Erythroblast (primary cell): ENCODE measurements around the gene DPYSL5.

Experiments used
- DNase-seq, 2 experiments: peaks; one replicate each; lab custom pipeline; 2025; lab: John Stamatoyannopoulos, UW
- GATA1 ChIP-seq: IDR thresholded peaks from 2 replicates; pipeline ENCODE4 v1.6.1; 2011; ENCODE audit warnings: low read depth, mild to moderate bottlenecking, control low read depth, low read length, moderate library complexity
- POLR2A ChIP-seq: IDR thresholded peaks from 2 replicates; pipeline ENCODE4 v1.6.1; 2011; ENCODE audit warnings: mild to moderate bottlenecking, low read length

The DPYSL5 gene

GRCh38 chr2:26975656-26976055, 127.7 kb downstream of the DPYSL5 start:
- TF ChIP-seq POLR2A (no peak), GATA1 (no peak)
- no peak for DNase-seq

DNA sequence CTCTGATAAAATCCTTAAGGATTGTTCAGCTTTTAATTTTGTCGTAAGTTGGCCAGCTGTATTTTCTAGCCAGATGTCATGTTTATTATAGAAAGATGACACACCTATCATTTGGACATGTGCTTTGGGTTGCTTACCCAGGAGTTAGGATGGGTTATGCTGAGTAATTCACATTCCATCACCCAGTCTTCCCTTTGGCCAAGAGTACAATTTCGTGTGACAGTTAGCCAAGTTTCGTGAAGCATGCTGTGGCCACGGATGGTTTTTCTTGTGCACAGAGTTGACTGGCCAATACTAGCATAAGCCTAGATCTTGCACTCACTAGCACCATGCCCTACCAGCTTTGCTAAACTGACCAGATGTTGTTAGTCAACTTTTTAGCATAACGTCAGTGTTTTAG, 128.3 kb downstream of the DPYSL5 start:
- DNase-seq: no peak

GRCh38 chr2:26977012-26977411, 129.1 kb downstream of the DPYSL5 start:
- TF ChIP-seq GATA1 (no peak), POLR2A (no peak)
- no peak for DNase-seq

More for the DNA sequence above, 128.3 kb downstream of the DPYSL5 start:
- TF ChIP-seq POLR2A (no peak), GATA1 (no peak)

- no peak for TF ChIP-seq POLR2A
- no peak for TF ChIP-seq GATA1
- peak; percentile 58 to 71 for DNase-seq
These were observed 130.2 kb downstream of the DPYSL5 start for GRCh38 chr2:26978061-26978596.

DNA sequence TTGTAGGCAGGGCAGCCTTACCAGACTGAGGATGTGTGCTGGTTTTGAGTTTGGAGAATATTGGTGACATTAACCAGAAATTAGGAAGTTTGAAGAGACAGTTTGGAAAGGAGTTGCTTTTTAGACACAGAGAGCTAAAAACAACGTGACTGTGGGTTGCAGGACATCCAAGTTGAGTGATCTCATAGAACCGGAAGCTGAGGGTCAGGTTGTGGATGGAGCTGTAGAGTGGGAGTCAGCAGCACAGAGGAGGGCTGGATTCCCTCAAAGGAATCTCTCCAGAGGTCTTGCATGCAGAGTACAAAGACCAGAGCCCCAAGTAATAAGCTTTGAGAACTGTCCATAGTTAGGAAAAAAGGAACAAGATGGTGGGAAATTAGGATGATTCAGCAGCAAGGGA, 131.8 kb downstream of the DPYSL5 start:
- DNase-seq: no peak
- TF ChIP-seq POLR2A: no peak
- TF ChIP-seq GATA1: no peak

DNA sequence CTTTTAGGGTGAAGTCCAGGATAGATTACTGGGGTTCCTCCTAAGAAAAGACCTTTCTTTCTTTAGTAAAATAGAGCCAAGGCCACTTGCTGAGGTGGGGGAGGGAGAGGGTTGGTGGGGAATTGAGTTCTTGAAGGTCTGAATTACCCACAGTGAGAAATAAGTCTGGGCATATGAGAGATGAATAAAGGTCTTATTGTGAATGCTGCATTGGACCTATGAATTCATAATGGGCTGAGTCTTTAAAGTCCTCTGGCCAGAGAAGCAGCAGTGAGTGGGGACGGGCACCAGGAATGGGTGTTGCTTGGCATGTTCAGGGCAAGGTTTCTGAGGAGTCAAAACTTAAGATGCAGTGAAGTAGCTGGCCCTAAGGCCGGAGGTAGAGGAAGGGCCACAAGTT, 133.0 kb downstream of the DPYSL5 start:
- TF ChIP-seq POLR2A (no peak), GATA1 (no peak)

DNA sequence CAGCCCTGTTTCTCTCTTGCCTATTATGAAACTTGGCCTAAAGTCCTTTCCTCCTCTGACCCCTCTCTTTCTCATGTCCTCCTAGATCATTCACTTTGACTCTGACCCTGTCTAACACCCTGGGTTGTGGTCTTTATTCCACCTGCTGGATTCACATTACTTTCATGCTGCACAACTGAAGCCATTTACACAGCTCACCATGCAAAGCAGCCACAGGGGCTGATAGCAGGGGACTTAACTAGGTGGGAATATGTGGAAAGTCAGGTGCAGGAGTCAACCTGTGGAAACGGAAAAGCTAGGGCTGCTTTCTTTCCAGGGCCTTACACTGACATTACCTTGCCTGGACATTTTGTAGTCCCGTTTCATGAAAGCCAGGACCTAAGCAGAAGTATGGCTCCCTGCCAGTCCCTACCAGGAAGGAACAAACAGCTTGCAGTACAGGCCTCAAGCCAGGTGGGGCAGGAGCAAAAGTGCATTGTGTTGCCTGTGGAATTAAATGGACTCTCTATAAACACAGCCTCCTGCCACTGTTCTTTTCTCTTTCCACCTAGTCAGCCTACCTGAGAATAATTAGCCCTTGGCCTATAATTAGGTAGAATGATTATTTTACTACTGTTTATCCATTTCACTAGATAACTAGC, 134.3 kb downstream of the DPYSL5 start:
- TF ChIP-seq POLR2A: no peak
- no peak for TF ChIP-seq GATA1
- peak; percentile 62 to 64 for DNase-seq

More for the DNA sequence above, 133.0 kb downstream of the DPYSL5 start:
- DNase-seq: no peak

- DNase-seq: no peak
These were observed 135.8 kb downstream of the DPYSL5 start for GRCh38 chr2:26983746-26984145.

GRCh38 chr2:26985807-26986206, 137.9 kb downstream of the DPYSL5 start:
- TF ChIP-seq GATA1 (no peak), POLR2A (no peak)
- no peak for DNase-seq

More at GRCh38 chr2:26983746-26984145, 135.8 kb downstream of the DPYSL5 start:
- TF ChIP-seq POLR2A (no peak), GATA1 (no peak)

GRCh38 chr2:26986576-26986975, 138.6 kb downstream of the DPYSL5 start:
- DNase-seq: no peak

GRCh38 chr2:26988058-26988860, 140.3 kb downstream of the DPYSL5 start:
- DNase-seq: no peak
- TF ChIP-seq GATA1: no peak
- TF ChIP-seq POLR2A: no peak

More at GRCh38 chr2:26986576-26986975, 138.6 kb downstream of the DPYSL5 start:
- TF ChIP-seq GATA1: no peak
- no peak for TF ChIP-seq POLR2A

- TF ChIP-seq GATA1 (no peak), POLR2A (no peak)
- DNase-seq: no peak
These were observed 141.2 kb downstream of the DPYSL5 start for GRCh38 chr2:26989156-26989555.

GRCh38 chr2:26991717-26992116, 143.8 kb downstream of the DPYSL5 start:
- TF ChIP-seq GATA1: no peak
- TF ChIP-seq POLR2A: no peak
- DNase-seq: no peak

GRCh38 chr2:26993768-26994167, 145.8 kb downstream of the DPYSL5 start:
- TF ChIP-seq POLR2A: no peak
- TF ChIP-seq GATA1: no peak
- DNase-seq: peak; percentile 49 to 50

DNA sequence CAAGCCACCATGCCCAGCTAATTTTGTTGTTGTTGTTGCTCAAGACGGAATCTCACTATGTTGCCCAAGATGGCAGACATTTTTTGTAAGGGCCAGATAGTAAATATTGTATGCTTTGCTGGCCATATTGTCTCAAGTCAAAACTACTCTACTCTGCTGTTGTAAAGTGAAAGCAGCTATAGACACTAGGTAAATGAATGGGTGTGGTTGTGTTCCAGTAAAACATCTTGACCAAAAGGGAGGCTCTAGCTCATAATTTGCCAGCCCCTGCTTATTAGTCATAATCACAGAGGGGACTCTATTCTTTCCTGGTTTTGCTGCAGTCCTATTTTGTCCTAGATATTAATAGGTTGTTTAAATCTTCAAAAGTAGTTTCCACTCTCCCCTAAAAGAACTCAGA, 147.1 kb downstream of the DPYSL5 start:
- no peak for DNase-seq
- no peak for TF ChIP-seq GATA1
- no peak for TF ChIP-seq POLR2A
